ENCODE results near the gene PCGF2. TPM values are rescaled to one million over a fixed set of nuclear protein-coding genes. Genes with fewer than 3 reads are reported as not detected.

PCGF2 gene
- total and polyA plus RNA-seq, 10 of the 15 experiments (the other 5 are each of a cell fraction or from before 2014, with no cell fraction given): 2.7 to 35.6 (median 7.2) TPM

DNA sequence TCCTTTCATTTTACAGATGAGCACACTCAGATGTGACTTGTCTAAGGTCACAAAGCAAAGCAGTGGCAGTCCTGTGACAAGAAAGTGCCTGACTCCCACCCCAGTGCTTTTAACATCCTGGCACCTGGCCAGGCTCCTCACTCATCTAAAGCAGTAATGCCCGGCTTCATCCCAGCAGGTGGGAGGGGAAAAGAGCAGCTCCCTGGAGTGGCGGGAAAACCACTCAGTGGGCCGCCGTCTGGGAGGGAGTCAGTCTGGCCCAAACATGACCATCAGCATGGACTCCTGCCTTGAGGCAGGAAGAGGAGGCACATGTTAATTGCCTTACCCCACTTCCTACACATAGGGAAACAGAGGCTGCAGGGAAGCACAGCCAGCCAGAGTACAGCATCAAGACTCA, 2.6 kb downstream of the PCGF2 start:
- BruUV-seq (replicated peaks): no TSS peak
- CTCF ChIA-PET: interaction anchor here (0.6 to 4.1 kb wide), 3 partner anchors 10 to 1347 kb away, joined by 4 to 47 read pairs (median 23); no protein-coding TSS in a partner anchor
- Histone ChIP-seq H3K27me3 (replicated peaks in 1 of 2; ENCODE audit: control insufficient read depth in 2 of 2, insufficient read depth in 2 of 2, low read length in 1 of 2) (no peaks in the 10 kb centered on the region; a peak in 1 of 4 replicates), H3K4me1 (ENCODE audit: control insufficient read depth, insufficient read depth, low read length) (peaks cover 37% of the 10 kb centered on the region), H3K79me2 (ENCODE audit: control insufficient read depth, insufficient read depth, low read length) (peaks cover 43% of the 10 kb centered on the region), H3K9me3 (replicated peaks; ENCODE audit: control insufficient read depth, insufficient read depth, low read length) (no peaks in the 10 kb centered on the region), H3K4me3 (peak overlapping the region; percentile 95; the same call in 1 of the 2 replicates), H3K9ac (ENCODE audit: control insufficient read depth, insufficient read depth, low read length) (no peak overlapping the region), H4K20me1 (ENCODE audit: control insufficient read depth, insufficient read depth) (no peaks in the 10 kb centered on the region), H3K27ac (ENCODE audit: control insufficient read depth, insufficient read depth) (peak overlapping the region; percentile 34; the same call in 1 of the 2 replicates), H3K36me3 (ENCODE audit: control insufficient read depth in 2 of 2, insufficient read depth in 2 of 2, low read length in 1 of 2) (no peaks in the 10 kb centered on the region), H2AFZ (ENCODE audit: control insufficient read depth, low read depth, low read length) (no peak overlapping the region), H3K4me2 (ENCODE audit: control insufficient read depth, insufficient read depth) (peak overlapping the region; percentile 81)
- ATAC-seq: no peak
- in situ Hi-C loops (cut with MboI) (no loop called here), intact Hi-C loops (cut with micrococcal nuclease; ENCODE audit: unreplicated experiment) (no loop called here)
- no peak for DNase-seq (ENCODE audit: low read depth, low spot score)
- no peak for FAIRE-seq
- RAD21 ChIA-PET (ENCODE audit: unreplicated experiment): interaction anchor here (0.9 to 1.8 kb wide), 4 partner anchors 10 to 78 kb away, joined by 3 to 8 read pairs (median 4); no protein-coding TSS in a partner anchor
- TF ChIP-seq DPF2 (IDR thresholded peaks at IDR 0.05) (0 out of 2 replicates have a peak, but pooled peaks have one; percentile 30), SMAD1 (IDR thresholded peaks at IDR 0.05; ENCODE audit: low read depth, partially characterized antibody) (peak; percentile 46), ZNF274 (IDR thresholded peaks at IDR 0.05; ENCODE audit: insufficient read depth, insufficient read length) (no peak), IKZF1 (conservative IDR thresholded peaks at IDR 0.05) (peak; percentile 17; the same call in 1 of the 2 replicates), BACH1 (IDR thresholded peaks at IDR 0.05; ENCODE audit: borderline replicate concordance) (no peak), HDGF (IDR thresholded peaks at IDR 0.05) (no peak), SREBF2 (IDR thresholded peaks at IDR 0.05; ENCODE audit: low read length) (no peak), FOXM1 (IDR thresholded peaks at IDR 0.05; ENCODE audit: low read depth, low read length) (no peak)
- TF ChIP-seq, protein P1, sequence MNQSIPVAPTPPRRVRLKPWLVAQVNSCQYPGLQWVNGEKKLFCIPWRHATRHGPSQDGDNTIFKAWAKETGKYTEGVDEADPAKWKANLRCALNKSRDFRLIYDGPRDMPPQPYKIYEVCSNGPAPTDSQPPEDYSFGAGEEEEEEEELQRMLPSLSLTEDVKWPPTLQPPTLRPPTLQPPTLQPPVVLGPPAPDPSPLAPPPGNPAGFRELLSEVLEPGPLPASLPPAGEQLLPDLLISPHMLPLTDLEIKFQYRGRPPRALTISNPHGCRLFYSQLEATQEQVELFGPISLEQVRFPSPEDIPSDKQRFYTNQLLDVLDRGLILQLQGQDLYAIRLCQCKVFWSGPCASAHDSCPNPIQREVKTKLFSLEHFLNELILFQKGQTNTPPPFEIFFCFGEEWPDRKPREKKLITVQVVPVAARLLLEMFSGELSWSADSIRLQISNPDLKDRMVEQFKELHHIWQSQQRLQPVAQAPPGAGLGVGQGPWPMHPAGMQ (IDR thresholded peaks at IDR 0.05; ENCODE audit: borderline replicate concordance): no peak
- SMC1A ChIA-PET (ENCODE audit: uncharacterized antibody, unreplicated experiment): interaction anchor here (1.4 to 1.8 kb wide), 5 partner anchors 41 to 408 kb away, joined by 3 to 6 read pairs (median 4); partner anchors contain the start of gene MLLT6
- 48% methylated on average over 4 of the region's 4 CpGs for WGBS (ENCODE audit: insufficient coverage, insufficient replicate concordance, low lambda C conversion rate, missing lambda C conversion rate)
- POLR2A ChIA-PET: interaction anchor here (1.0 kb wide), 1 partner anchor 39 kb away, joined by 3 read pairs; no protein-coding TSS in a partner anchor

Measured in GM12878 (cell line).